ENCODE results near the gene TTLL13. TPM values are rescaled to one million over a fixed set of nuclear protein-coding genes. Genes with fewer than 3 reads are reported as not detected.

The TTLL13 gene
- total RNA-seq, 1 experiment from 2014 or later, result 1.0 TPM

- Histone ChIP-seq H3K4me3 (replicated peaks in 1 of 2; ENCODE audit: low read depth in 1 of 2, low read length in 2 of 2) (no peak overlapping the region), H3K27ac (ENCODE audit: low read depth, low read length) (no peak overlapping the region), H3K4me2 (ENCODE audit: low read length) (no peak overlapping the region), H3K9me3 (ENCODE audit: control insufficient read depth in 1 of 2, insufficient read depth in 1 of 2, low read depth in 1 of 2, low read length in 2 of 2) (no peaks in the 10 kb centered on the region), H3K4me1 (ENCODE audit: control insufficient read depth in 1 of 2, insufficient read depth in 2 of 2, low read length in 2 of 2) (peaks cover 9 to 27% of the 10 kb centered on the region in 2 experiments; a peak in 3 of 4 replicates), H3K9me2 (ENCODE audit: insufficient read depth) (no peaks in the 10 kb centered on the region), H3K9ac (ENCODE audit: low read length) (no peak overlapping the region), H3K79me2 (ENCODE audit: insufficient read depth, low read length) (peaks cover 15% of the 10 kb centered on the region), H4K20me1 (ENCODE audit: insufficient read depth) (no peaks in the 10 kb centered on the region), H3K36me3 (ENCODE audit: control insufficient read depth in 1 of 2, insufficient read depth in 2 of 2, low read length in 2 of 2) (peaks cover 23 to 40% of the 10 kb centered on the region in 2 experiments), H2AFZ (ENCODE audit: low read depth, low read length, poor library complexity, severe bottlenecking) (no peak overlapping the region), H3K27me3 (ENCODE audit: insufficient read depth, low read length) (no peaks in the 10 kb centered on the region)
- DNase-seq (ENCODE audit: low read depth, low spot score), result no peak
- ChIA-PET RAD21 (ENCODE audit: low non-redundant PET in 1 of 2, low total read pairs in 2 of 2, uncharacterized antibody in 2 of 2, unreplicated experiment in 2 of 2) (no interaction called here), CTCF (no interaction called here), POLR2A (interaction anchor here (1.0 kb wide), 1 partner anchor 9 kb away, joined by 3 read pairs; no protein-coding TSS in a partner anchor)
- BruUV-seq (replicated peaks), result no TSS peak
- no peak for ATAC-seq
- no peak for TF ChIP-seq POLR2A (IDR thresholded peaks at IDR 0.05; ENCODE audit: borderline replicate concordance, extremely low read depth, insufficient read depth, insufficient read length)
- no peak for TF ChIP-seq RAD21 (IDR thresholded peaks at IDR 0.05; ENCODE audit: low read depth)
- TF ChIP-seq ZBTB33 (IDR thresholded peaks at IDR 0.05; ENCODE audit: extremely low read depth, insufficient replicate concordance, low read length), result no peak
- TF ChIP-seq EZH2 (IDR thresholded peaks at IDR 0.05), result no peak
- TF ChIP-seq SP1 (IDR thresholded peaks at IDR 0.05; ENCODE audit: low read depth), result no peak
- TF ChIP-seq POLR2AphosphoS5 (IDR thresholded peaks at IDR 0.05; ENCODE audit: low read depth, low read length), result no peak; the same call in 1 of the 2 replicates
- no peak for TF ChIP-seq TCF7L2 (IDR thresholded peaks at IDR 0.05; ENCODE audit: borderline replicate concordance, extremely low read depth, insufficient read depth, insufficient read length)
- TF ChIP-seq ZNF274 (IDR thresholded peaks at IDR 0.05; ENCODE audit: low read depth, low read length), result no peak
- TF ChIP-seq YY1 (IDR thresholded peaks at IDR 0.05; ENCODE audit: extremely low read depth, insufficient replicate concordance, low read depth, low read length), result no peak
- no peak for TF ChIP-seq SRF (IDR thresholded peaks at IDR 0.05; ENCODE audit: low read depth)
- intact Hi-C loops (cut with micrococcal nuclease), result no loop called here
Measured at GRCh38 chr15:90230610-90231009, 18.7 kb upstream of the TTLL13 start.
